T-helper 2 cell treated with Interferon-gamma antibody and Interleukin-4, amounts not matched to agents 5 μg/mL and 100 μg/mL, for 36 hours (primary cell): ENCODE measurements around the gene WDFY2.
"Not testable (repeated sequence)": the region's sequence is repeated elsewhere in the genome, so short reads cannot be mapped to it uniquely, and the experiment has no call there.

Experiments used
- DNase-seq: peaks from one replicate; pipeline ENCODE4 v3.0.0; 2021; ENCODE audit warnings: low spot score
- H3K27ac Mint-ChIP-seq: one replicate; pipeline ENCODE4 v1.8.0; 2021; ENCODE audit warnings: mild to moderate bottlenecking, mixed read lengths
- H3K27me3 Mint-ChIP-seq: one replicate; pipeline ENCODE4 v1.8.0; 2021; ENCODE audit warnings: low read depth, mixed read lengths
- H3K36me3 Mint-ChIP-seq: one replicate; pipeline ENCODE4 v1.8.0; 2021; ENCODE audit warnings: low read depth, mixed read lengths
- H3K4me1 Mint-ChIP-seq: one replicate; pipeline ENCODE4 v1.8.0; 2021; ENCODE audit warnings: low read depth, mixed read lengths
- H3K4me3 Mint-ChIP-seq: one replicate; pipeline ENCODE4 v1.8.0; 2022; ENCODE audit warnings: mild to moderate bottlenecking, moderate library complexity, mixed read lengths
- H3K9me3 Mint-ChIP-seq: one replicate; pipeline ENCODE4 v1.8.0; 2021; ENCODE audit warnings: mixed read lengths

The WDFY2 gene

DNA sequence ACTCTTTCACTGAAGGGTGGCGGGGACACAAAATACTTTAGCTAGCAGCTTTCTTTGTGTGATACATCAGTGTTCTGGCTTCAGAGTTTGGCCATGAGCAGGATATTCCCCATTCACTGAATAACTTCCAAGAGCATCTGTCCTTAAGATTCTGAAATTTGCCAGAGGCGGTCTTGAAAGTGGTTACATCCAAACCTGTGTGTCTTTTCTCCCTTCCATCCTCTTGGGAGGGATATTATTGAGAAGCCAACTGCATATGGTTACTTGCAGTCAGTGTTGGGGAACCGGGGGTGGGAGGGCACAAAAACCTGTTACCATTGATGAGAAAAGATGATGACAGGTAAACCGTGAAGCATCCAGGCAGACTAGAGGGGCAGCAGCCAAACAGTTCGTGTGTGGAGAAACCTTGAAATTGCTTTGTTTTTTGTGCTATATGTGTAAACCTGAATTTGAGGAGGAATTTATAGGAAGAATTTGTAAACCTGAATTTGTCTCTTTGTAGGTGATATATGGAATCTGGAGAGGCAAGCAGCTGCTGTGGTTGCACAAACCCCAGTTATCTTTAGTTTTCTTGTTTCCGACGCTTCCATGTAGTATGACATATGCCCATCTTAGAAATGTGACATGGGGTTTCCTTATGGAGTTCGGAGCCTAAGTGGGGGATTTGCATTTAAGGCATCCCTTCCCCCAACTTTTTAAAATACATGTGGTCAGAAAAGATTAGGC lies 104.8 kb downstream of the WDFY2 start:
- Mint-ChIP-seq H3K36me3 (peaks cover 1% of the 10 kb centered on the region), H3K4me1 (peaks cover 5% of the 10 kb centered on the region), H3K4me3 (no peak overlapping the region), H3K9me3 (no peaks in the 10 kb centered on the region), H3K27ac (peak overlapping the region; percentile 13), H3K27me3 (no peaks in the 10 kb centered on the region)
- no peak for DNase-seq

DNA sequence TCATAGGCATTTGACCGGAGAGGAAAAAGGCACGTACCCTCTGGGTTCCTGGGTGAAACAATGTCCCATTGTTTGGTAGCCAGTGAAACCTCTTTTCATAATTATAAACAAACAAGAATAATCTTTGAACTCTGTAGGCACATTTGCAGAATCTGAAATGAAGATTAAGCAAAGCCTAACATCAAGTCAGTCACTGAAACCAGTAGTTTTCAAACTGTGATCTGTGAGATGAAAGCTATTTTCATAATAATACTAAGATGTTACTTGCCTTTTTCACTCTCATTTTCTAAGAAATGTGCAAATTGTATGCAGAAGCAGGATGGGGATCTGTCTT lies 105.4 kb downstream of the WDFY2 start:
- Mint-ChIP-seq H3K27ac (peak overlapping the region; percentile 13), H3K9me3 (no peaks in the 10 kb centered on the region), H3K27me3 (no peaks in the 10 kb centered on the region), H3K4me3 (no peak overlapping the region), H3K36me3 (peaks cover 1% of the 10 kb centered on the region), H3K4me1 (peaks cover 5% of the 10 kb centered on the region)
- DNase-seq = no peak

DNA sequence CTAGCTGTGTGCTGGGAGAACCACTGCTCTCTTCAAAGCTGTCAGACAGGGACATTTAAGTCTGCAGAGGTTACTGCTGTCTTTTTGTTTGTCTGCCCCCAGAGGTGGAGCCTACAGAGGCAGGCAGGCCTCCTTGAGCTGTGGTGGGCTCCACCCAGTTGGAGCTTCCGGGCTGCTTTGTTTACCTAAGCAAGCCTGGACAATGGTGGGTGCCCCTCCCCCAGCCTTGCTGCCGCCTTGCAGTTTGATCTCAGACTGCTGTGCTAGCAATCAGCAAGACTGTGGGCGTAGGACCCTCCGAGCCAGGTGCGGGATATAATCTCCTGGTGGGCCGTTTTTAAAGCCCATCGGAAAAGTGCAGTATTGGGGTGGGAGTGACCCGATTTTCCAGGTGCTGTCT lies 111.4 kb downstream of the WDFY2 start:
- DNase-seq = not testable (repeated sequence)

DNA sequence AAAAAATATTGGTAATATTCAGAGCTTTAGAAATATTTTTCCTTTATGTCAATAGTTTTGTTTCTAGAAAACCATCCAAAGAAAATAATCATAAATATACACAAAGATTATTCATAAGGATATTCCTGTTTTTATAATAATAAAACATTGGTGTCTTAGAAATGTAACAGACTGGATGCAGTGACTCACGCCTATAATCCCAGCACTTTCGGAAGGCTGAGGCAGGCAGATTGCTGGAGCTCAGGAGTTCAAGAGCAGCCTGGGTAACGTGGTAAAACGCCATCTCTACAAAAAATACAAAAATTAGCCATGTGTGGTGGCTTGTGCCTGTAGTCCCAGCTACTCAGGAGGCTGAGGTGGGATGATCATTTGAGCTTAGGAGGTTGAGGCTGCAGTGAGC lies 112.9 kb downstream of the WDFY2 start:
- Mint-ChIP-seq H3K9me3 (no peaks in the 10 kb centered on the region), H3K27me3 (no peaks in the 10 kb centered on the region), H3K36me3 (peaks cover 1% of the 10 kb centered on the region), H3K27ac (no peak overlapping the region), H3K4me3 (no peak overlapping the region), H3K4me1 (no peaks in the 10 kb centered on the region)
- DNase-seq = no peak

More for the DNA sequence above, 111.4 kb downstream of the WDFY2 start:
- H3K27me3 Mint-ChIP-seq, H3K9me3 Mint-ChIP-seq, H3K27ac Mint-ChIP-seq, H3K4me3 Mint-ChIP-seq, H3K36me3 Mint-ChIP-seq, H3K4me1 Mint-ChIP-seq: not testable (repeated sequence)

GRCh38 chr13:51697855-51698254 lies 113.6 kb downstream of the WDFY2 start:
- DNase-seq = no peak
- Mint-ChIP-seq H3K4me1 (no peaks in the 10 kb centered on the region), H3K9me3 (no peaks in the 10 kb centered on the region), H3K4me3 (no peak overlapping the region), H3K27ac (no peak overlapping the region), H3K36me3 (no peaks in the 10 kb centered on the region), H3K27me3 (no peaks in the 10 kb centered on the region)

DNA sequence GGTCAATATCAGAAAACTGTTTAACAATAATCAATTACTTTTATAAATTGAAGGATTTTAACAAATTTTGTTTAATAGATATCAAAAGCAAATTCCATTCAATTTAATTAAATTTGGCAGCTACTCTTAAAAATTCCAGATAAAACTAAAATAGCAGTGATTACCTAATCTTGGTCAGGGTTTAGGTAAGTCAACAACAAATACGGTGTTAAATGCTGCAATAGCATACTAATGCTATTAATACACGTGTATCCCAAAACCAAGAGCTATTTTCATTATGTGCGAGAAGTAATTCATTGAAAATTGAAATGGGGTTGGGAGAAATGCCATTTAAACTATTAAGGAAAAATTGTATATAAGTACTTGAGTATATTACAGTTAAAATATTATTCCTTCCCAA lies 114.1 kb downstream of the WDFY2 start:
- H3K9me3 Mint-ChIP-seq = no peaks in the 10 kb centered on the region
- no peaks in the 10 kb centered on the region for H3K27me3 Mint-ChIP-seq
- no peaks in the 10 kb centered on the region for H3K4me1 Mint-ChIP-seq

DNA sequence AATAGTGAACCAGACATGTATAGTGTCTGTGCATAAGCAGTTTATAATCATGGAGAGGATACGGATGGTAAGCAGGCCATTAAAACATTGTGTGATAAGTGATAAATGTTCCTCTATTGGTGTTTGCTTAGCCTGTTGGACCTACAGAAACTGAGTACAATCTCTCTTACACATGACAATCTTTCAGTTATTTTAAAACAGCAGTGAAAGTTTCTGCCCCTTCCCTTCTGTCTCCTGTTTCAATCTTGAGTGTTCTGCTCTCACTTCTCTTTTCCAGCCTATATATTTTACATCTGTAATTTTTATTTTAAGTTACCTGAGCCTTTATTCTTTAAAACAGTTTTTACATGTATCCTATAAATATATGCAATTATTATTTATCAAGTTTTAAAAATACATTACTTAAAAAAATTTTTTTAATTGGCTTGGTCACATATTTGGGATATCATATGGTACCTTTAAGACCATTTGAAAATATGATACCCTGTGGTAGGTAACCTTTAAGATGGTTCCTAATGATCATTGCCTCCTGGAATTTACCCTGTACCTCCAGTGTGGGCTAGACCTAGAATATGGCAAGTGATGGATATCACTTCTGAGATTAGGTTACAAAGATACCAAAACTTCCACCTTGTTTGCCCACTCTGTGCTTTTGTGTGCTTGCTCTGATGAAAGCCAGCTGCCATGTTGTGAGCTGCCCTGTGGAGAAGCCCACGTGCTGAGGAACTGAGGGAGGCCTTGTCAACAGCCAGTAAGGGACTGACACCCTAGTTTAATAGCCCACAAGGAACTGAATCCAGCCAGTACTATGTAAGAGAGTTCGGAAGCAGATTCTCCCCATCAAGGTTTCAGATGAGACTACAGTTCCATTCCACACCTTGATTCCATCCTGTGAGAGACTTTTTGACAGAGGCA lies 120.4 kb downstream of the WDFY2 start:
- no peaks in the 10 kb centered on the region for H3K9me3 Mint-ChIP-seq
- H3K4me3 Mint-ChIP-seq = no peak overlapping the region
- no peak for DNase-seq
- H3K4me1 Mint-ChIP-seq = no peaks in the 10 kb centered on the region
- no peak overlapping the region for H3K27ac Mint-ChIP-seq
- H3K36me3 Mint-ChIP-seq = peaks cover 16% of the 10 kb centered on the region
- H3K27me3 Mint-ChIP-seq = no peaks in the 10 kb centered on the region

More for the DNA sequence above, 114.1 kb downstream of the WDFY2 start:
- DNase-seq = no peak
- no peaks in the 10 kb centered on the region for H3K36me3 Mint-ChIP-seq
- no peak overlapping the region for H3K27ac Mint-ChIP-seq
- H3K4me3 Mint-ChIP-seq = no peak overlapping the region

- Mint-ChIP-seq H3K4me3 (no peak overlapping the region), H3K4me1 (no peaks in the 10 kb centered on the region)
These were observed 123.2 kb downstream of the WDFY2 start for GRCh38 chr13:51707461-51707860.

DNA sequence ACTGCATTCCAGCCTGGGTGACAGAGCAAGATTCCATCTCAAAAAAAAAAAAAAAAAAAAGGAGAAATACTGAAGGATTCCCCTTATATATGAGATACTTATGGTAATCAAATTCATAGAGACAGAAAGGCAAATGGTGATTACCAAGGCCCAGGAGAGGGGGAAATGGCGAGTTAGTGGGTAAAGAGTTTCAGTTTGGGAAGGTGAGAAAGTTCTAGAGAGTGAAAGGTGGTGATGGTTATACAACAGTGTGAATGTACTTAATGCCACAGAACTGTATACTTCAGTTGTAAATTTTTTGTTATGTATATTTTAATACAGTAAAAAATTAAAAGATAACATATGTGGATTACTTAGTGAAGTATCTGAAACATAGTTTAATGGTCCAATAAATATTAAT lies 129.5 kb downstream of the WDFY2 start:
- no peaks in the 10 kb centered on the region for H3K27me3 Mint-ChIP-seq
- no peak for DNase-seq
- no peak overlapping the region for H3K4me3 Mint-ChIP-seq
- no peak overlapping the region for H3K27ac Mint-ChIP-seq
- H3K9me3 Mint-ChIP-seq = no peaks in the 10 kb centered on the region
- H3K4me1 Mint-ChIP-seq = peaks cover 2% of the 10 kb centered on the region
- peaks cover 2% of the 10 kb centered on the region for H3K36me3 Mint-ChIP-seq

More at GRCh38 chr13:51707461-51707860, 123.2 kb downstream of the WDFY2 start:
- Mint-ChIP-seq H3K9me3 (no peaks in the 10 kb centered on the region), H3K36me3 (peaks cover 16% of the 10 kb centered on the region), H3K27me3 (no peaks in the 10 kb centered on the region), H3K27ac (no peak overlapping the region)
- DNase-seq = no peak

GRCh38 chr13:51714663-51715168 lies 130.5 kb downstream of the WDFY2 start:
- Mint-ChIP-seq H3K4me3 (no peak overlapping the region), H3K9me3 (no peaks in the 10 kb centered on the region), H3K27me3 (no peaks in the 10 kb centered on the region), H3K27ac (no peak overlapping the region), H3K36me3 (peaks cover 2% of the 10 kb centered on the region), H3K4me1 (peaks cover 2% of the 10 kb centered on the region)
- DNase-seq = no peak

DNA sequence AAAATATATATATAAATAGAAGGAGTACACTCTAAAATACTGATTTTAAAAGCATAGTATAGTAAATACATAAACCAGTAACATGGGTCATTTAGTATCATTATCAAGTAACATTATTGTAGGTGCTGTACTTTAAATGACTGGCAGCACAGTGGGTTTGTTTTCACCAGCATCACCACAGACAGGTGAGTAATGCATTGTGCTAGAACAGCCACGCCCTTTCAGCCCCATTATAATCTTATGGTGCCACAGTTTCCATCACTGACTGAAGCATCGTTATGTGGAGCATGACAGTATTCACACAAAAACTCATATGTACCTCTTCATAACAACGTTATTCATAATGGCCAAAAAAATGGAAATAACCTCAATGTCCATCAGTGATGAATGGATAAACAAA lies 131.4 kb downstream of the WDFY2 start:
- H3K36me3 Mint-ChIP-seq = peaks cover 2% of the 10 kb centered on the region
- no peaks in the 10 kb centered on the region for H3K9me3 Mint-ChIP-seq
- H3K27ac Mint-ChIP-seq = no peak overlapping the region
- DNase-seq = no peak
- no peak overlapping the region for H3K4me3 Mint-ChIP-seq
- no peaks in the 10 kb centered on the region for H3K27me3 Mint-ChIP-seq
- peaks cover 2% of the 10 kb centered on the region for H3K4me1 Mint-ChIP-seq

- no peak overlapping the region for H3K27ac Mint-ChIP-seq
- H3K4me1 Mint-ChIP-seq = peaks cover 2% of the 10 kb centered on the region
- H3K4me3 Mint-ChIP-seq = no peak overlapping the region
- H3K9me3 Mint-ChIP-seq = no peaks in the 10 kb centered on the region
- no peaks in the 10 kb centered on the region for H3K27me3 Mint-ChIP-seq
- H3K36me3 Mint-ChIP-seq = peaks cover 2% of the 10 kb centered on the region
- DNase-seq = no peak
These were observed 133.6 kb downstream of the WDFY2 start for GRCh38 chr13:51717786-51718398.

- no peaks in the 10 kb centered on the region for H3K9me3 Mint-ChIP-seq
- no peak overlapping the region for H3K4me3 Mint-ChIP-seq
- no peaks in the 10 kb centered on the region for H3K4me1 Mint-ChIP-seq
- H3K36me3 Mint-ChIP-seq = peaks cover 2% of the 10 kb centered on the region
- H3K27ac Mint-ChIP-seq = no peak overlapping the region
- no peak for DNase-seq
- no peaks in the 10 kb centered on the region for H3K27me3 Mint-ChIP-seq
These were observed 135.1 kb downstream of the WDFY2 start for GRCh38 chr13:51719394-51719793.

- no peak for DNase-seq
- no peaks in the 10 kb centered on the region for H3K27me3 Mint-ChIP-seq
- peaks cover 4% of the 10 kb centered on the region for H3K36me3 Mint-ChIP-seq
- no peak overlapping the region for H3K27ac Mint-ChIP-seq
- H3K4me3 Mint-ChIP-seq = no peak overlapping the region
- H3K4me1 Mint-ChIP-seq = no peaks in the 10 kb centered on the region
- no peaks in the 10 kb centered on the region for H3K9me3 Mint-ChIP-seq
These were observed 137.2 kb downstream of the WDFY2 start for GRCh38 chr13:51721496-51721895.
